ENCODE measurements around the gene C13orf46.

DNA sequence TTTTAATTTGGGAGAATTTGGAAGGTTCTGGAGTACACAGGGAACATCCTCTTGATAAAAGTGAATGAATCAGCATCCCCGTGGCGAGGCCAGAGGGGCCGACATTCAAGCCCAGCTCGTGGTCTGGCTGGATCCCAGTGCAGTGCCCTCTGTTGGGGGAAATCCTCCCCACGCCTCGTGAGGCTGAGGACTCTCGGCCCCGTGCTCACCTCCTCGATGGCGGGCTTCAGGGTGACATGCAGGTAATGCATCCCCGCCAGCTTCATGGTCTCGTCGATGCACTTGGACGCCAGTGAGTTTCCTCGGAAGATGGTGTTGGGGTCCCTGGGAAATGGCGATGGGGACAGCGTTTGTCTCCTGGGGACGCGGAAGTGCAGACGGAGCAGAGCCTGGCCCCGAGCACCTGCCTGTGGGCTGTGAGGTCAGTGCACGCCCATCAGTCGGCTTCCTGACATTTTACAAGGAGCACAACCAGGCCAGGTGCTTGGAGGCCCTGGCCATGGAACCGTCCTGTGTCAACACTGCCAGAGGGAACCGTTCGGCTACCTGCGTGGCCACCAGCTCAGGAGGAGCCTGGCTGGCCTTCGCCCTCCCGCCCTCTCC lies 43.3 kb upstream of the C13orf46 start:
- no peak for TF ChIP-seq POLR2A (IDR thresholded peaks at IDR 0.05; ENCODE audit: low read depth, low read length)
- no peak; the same call in 1 of the 2 replicates for TF ChIP-seq POLR2AphosphoS5 (IDR thresholded peaks at IDR 0.05; ENCODE audit: low read depth, low read length)
- no peak for TF ChIP-seq TAF1 (IDR thresholded peaks at IDR 0.05; ENCODE audit: low read depth, low read length)
- no peak for TF ChIP-seq SPI1 (IDR thresholded peaks at IDR 0.05; ENCODE audit: low read depth, low read length)

All from GM12891 (cell line).